Activated effector memory CD4-positive, alpha-beta T cell treated with Interleukin-2 at 50 U/mL for 16 hours (primary cell): ENCODE results near the gene TCF15.

Source experiments
- DNase-seq: peaks from one replicate; pipeline ENCODE4 v3.0.0-alpha.2; 2020

The TCF15 gene

DNA sequence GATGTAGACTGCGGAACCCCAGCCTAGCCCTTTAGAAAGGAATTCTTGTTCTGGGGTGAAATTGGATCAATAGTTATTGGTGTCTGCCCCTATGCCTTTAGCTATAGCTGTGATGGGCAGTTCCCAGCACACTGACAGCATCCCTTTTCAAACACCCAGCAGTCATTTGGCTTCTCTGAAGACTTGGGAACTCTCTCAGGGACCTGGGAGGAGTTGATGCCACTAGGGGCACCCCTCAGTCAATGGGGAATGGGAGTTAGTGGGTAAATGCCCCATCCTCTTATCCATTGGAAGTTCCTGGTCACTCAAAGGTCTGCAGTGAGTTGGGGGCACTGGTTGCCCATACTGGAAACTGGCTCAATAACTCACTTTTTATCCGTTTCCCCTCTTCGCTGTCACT is 34.9 kb downstream of the TCF15 start:
- no peak for DNase-seq

DNA sequence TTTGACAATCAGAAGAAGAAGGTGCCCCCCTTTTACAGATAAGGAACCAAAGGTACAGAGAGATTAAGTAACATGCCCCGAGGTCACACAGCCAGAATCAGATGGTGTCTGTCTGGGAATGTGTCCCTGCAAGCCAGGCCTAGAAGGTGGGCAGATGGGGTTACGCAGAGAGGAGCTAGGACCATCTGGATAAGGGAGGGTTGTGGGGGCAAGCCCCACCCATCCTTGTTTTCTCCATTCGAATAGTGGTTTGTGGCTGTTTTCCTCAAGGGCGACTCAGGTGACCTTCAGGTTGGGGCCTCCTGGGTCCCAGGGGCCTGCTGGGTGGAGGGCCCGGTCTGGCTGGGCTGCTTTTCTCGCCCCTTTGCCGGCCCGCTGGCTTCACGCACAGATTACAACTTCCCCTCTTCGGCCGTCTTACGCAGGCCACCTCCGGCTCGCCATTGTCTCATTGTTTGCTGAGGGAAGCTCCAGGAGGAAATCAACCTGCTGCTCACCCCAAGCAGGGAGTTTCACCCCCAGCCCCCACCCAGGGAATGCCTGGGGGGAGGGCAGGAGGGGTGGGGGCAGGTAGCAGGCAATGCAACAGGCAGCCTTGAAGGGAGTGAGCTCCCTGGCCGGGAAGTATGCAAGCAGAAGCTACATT is 35.7 kb downstream of the TCF15 start:
- no peak for DNase-seq

DNA sequence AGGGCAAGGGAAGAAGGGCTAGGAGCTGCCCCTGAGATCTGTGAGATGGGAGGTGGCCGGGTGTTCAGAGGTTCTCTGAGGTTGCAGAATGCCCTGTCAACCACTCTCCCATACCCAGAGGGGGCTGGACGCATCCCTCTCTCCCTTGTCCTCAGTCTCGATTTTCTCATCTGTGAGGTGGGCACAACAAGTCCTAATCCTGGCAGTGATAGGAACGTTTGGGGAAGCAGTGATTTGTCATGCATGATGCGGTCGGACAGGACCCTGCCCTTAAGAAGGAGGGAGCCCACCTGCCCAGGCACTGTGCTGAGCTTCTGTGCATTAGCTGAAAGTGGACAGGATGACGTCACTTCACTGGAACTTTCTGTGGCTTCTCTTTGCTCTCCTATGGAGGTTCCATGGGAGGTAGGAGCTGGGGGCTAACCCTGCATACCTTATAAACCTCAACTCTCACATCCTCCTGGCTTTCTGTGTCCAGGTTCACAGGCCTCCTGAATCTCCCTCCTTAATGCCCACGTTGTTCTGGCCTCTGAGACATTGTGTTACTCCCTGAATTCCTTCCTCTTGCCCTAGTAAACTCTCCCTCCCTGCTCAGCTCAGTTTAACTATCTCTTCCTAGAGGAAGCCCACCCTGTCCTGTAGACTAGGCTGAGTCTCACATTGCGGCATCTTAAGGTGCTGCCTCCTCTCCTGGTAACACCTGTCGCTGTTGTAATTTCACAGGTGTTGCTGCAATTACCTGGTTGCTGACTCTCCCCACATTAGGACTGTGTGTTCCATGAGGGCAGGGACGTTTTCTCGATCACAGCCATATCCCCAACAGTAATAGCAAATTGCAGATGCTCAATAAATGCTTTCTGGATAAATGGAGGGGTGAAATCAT is 36.5 kb downstream of the TCF15 start:
- no peak for DNase-seq

DNA sequence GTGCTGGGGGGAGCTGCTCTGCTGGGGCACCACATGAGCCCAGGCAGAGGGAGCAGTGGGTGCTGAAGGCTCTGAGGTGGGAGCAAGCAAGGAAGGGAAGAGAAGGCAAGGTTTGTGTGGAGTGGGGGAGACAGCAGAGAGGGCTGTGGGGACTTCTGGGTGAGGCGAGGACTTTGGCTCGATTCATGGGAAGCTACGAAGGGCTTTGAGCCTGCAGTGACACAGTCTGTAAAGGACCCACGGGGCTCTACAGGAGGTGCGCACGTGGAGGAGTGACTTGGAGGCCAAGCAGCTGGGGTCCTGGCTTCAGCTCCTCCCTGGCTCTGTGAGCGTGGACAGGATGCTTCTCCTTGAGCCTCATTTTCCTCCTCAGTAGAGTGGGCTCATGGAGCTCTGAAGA is 37.4 kb downstream of the TCF15 start:
- DNase-seq = no peak

DNA sequence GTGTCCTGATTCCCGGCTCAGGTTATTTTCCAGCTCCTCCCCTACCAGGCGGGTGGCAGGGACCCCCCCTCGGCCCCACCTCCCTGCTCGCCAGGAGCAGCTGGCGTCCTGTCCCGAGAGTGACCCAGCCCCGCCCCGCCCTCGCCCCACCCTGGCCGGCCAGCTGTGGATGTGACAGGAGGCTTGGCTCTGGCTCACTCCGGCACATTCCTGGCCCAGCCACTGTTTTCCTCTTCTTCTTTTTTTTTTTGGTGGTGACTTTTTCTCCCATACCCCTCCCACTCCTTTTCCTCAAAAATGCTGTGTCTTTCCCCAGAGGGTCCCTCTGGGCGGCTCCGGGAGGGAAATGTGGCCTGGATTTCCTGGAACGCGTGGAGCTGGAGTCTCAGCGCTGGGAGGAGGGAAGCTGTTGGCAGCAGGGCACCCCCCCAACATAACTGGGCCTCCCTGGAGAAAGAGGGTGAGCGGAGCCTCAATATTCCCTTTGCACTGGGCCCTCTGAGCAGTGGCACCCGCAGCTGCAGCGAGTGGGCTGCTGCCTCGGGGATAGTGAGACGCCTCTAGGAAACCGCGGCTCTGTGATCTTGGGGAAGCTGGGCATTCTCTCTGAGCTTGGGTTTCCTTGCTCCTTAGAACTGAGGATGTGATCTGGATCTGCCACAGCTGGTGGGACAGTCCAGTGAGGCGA is 38.2 kb downstream of the TCF15 start:
- no peak for DNase-seq

- no peak for DNase-seq
Measured at GRCh38 chr20:568673-569415, 41.3 kb downstream of the TCF15 start.

GRCh38 chr20:568097-568652 is 41.9 kb downstream of the TCF15 start:
- DNase-seq = no peak

GRCh38 chr20:564192-564591 is 45.9 kb downstream of the TCF15 start:
- DNase-seq = no peak

GRCh38 chr20:563187-563586 is 46.9 kb downstream of the TCF15 start:
- DNase-seq = no peak

GRCh38 chr20:562232-562897 is 47.7 kb downstream of the TCF15 start:
- DNase-seq = no peak

DNA sequence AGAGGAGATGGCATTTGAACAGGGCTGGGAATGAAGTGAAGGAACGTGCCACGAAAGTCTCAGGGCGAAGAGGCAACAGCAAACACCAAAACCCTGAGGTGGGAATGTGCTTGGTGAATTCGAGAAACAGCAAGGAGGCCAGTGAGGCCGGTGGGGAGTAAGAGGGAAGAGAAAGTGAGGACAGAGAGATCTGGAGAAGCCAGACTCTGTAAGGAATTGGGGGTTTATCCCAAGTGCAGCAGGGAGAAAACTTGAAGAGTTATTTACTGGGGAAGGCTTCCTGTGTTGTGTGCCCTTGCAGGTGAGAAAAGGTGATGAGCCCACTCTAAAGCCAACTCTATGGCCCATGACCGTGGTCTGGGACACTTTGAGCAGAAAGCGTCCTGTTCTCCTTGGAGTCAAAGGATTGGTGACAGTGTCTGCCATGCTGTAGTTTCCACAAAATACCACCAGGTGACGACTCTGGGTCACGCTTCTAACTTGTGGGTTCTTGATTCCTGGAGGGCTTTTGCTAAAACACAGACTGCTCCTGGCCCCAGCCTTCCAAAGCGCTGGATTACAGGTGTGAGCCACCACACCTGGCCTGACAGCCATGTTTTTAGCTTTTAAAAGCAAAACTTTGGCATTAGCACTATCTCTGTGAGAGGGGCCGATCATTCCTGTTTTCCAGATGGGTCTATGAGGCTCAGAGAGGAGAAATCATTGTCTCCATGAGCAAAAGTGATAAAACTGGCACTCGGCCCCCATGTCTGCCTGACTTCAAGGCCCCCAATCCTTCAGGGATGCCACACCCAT is 48.5 kb downstream of the TCF15 start:
- peak; percentile 12 for DNase-seq

- DNase-seq = no peak
Measured at GRCh38 chr20:560680-561079, 49.4 kb downstream of the TCF15 start.

- no peak for DNase-seq
Measured at GRCh38 chr20:558117-558516, 52.0 kb downstream of the TCF15 start.

DNA sequence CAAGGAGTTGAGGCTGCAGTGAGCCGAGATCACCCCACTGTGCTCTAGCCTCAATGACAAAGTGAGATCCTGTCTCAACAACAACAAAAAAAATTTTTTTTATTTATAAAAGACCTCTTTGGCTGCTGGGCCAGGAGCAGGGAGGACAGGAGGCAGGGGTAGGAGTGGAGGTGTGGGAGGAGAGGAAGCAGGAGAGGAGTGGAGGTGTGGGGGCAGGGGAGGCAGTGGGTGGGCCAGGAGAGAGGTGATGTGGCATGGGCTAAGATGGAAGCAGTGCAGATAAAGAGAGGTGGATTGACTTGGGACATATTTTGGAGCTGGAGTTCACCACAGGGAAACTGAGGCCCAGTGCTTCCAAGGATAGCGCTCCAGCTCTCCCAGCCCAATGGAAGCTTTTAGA is 53.1 kb downstream of the TCF15 start:
- no peak for DNase-seq

DNA sequence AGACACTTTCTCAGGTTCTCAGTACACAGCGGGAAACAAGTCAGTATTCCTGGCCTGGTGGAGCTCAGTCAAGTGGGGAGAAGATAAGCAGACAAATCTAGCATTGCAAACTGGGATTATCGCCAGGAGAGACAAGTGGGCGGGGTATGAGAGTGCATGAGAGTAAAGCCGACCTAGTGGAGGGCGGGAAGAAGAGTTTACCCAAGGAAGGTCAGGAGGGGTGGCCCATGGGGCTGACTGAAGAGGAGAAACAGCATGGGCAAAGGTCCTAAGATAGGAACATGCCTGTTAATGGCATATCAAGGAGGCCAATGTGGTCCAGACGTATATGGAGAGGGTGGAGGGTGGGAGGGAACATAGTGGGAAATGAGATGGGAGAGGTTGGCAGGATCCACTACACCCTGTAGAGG is 54.1 kb downstream of the TCF15 start:
- DNase-seq = no peak
